Thoracic aorta (tissue), 2 donors: ENCODE data around the gene CFAP43. TPM values are rescaled to one million over a fixed set of nuclear protein-coding genes. Genes with fewer than 3 reads are reported as not detected.

Experiments used
- ATAC-seq: fragments of 150-250 bp; one replicate; pipeline ENCODE4 v1.8.0; 2017; ENCODE audit warnings: low read depth; ENCODE audit not compliant: insufficient number of reproducible peaks, low FRiP score
- DNase-seq: peaks from one replicate; pipeline ENCODE4 v3.0.0-alpha.2; 2020; ENCODE audit warnings: low spot score
- H3K27ac ChIP-seq, 2 donors: fragments of 200-600 bp; sonication (generic); 1 replicate in 1 of 2; 2 replicates in 1 of 2; pipeline ENCODE4 v1.5.1; 2016; ENCODE audit warnings: mild to moderate bottlenecking in 2 of 2, moderate library complexity in 2 of 2
- H3K27me3 ChIP-seq: fragments of 200-600 bp; sonication (generic); replicated peaks from 2 replicates; pipeline ENCODE4 v1.6.0; 2016; ENCODE audit warnings: mild to moderate bottlenecking; ENCODE audit not compliant: insufficient read depth
- H3K36me3 ChIP-seq: fragments of 200-600 bp; sonication (generic); one replicate; pipeline ENCODE4 v1.5.1; 2016
- H3K4me1 ChIP-seq, 2 donors: fragments of 200-600 bp; sonication (generic); 1 replicate in 1 of 2; 2 replicates in 1 of 2; pipeline versions ENCODE4 v1.5.1 to v1.6.0; 2016; ENCODE audit warnings: low read depth in 2 of 2, mild to moderate bottlenecking in 1 of 2; ENCODE audit not compliant: control insufficient read depth in 1 of 2
- H3K4me3 ChIP-seq: fragments of 200-600 bp; sonication (generic); 2 replicates; pipeline ENCODE4 v1.5.1; 2016; ENCODE audit warnings: mild to moderate bottlenecking
- H3K9me3 ChIP-seq: fragments of 200-600 bp; sonication (generic); 2 replicates; pipeline ENCODE4 v1.5.1; 2016
- CTCF ChIP-seq: fragments of 200-600 bp; sonication (generic); IDR thresholded peaks from one replicate; pipeline ENCODE4 v1.5.1; 2019; ENCODE audit warnings: antibody characterized with exemption
- total RNA-seq, 2 donors: library from RNA; depleted of rRNA; stranded (reverse); fragments of >200 nt; gene quantifications; one replicate each; pipeline versions ENCODE4 v1.1.0 to v1.2.3, GENCODE V29; 2016

CFAP43 gene
- total RNA-seq, 2 donors from 2014 or later: 0.85 TPM; not detected in 1

GRCh38 chr10:104084482-104085142 is 147.6 kb downstream of the CFAP43 start:
- no peak overlapping the region for H3K27ac ChIP-seq
- H3K9me3 ChIP-seq: no peaks in the 10 kb centered on the region
- no peaks in the 10 kb centered on the region for H3K27me3 ChIP-seq
- DNase-seq (no peak), ATAC-seq (no peak)
- no peak for TF ChIP-seq CTCF
- no peaks in the 10 kb centered on the region for H3K4me1 ChIP-seq
- H3K36me3 ChIP-seq: no peaks in the 10 kb centered on the region
- H3K4me3 ChIP-seq: no peak overlapping the region

- H3K36me3 ChIP-seq: no peaks in the 10 kb centered on the region
- H3K9me3 ChIP-seq: no peaks in the 10 kb centered on the region
- DNase-seq: no peak
- ATAC-seq: no peak
- H3K27me3 ChIP-seq: no peaks in the 10 kb centered on the region
- H3K4me3 ChIP-seq: no peak overlapping the region
- TF ChIP-seq CTCF: no peak
- no peaks in the 10 kb centered on the region for H3K4me1 ChIP-seq
- H3K27ac ChIP-seq: no peak overlapping the region
Observed at GRCh38 chr10:104081998-104082397, 150.2 kb downstream of the CFAP43 start.

GRCh38 chr10:104080762-104081161 is 151.4 kb downstream of the CFAP43 start:
- DNase-seq: no peak
- no peak overlapping the region for H3K27ac ChIP-seq
- no peak for TF ChIP-seq CTCF
- H3K9me3 ChIP-seq: no peaks in the 10 kb centered on the region
- no peaks in the 10 kb centered on the region for H3K27me3 ChIP-seq
- H3K36me3 ChIP-seq: no peaks in the 10 kb centered on the region
- no peak for ATAC-seq
- H3K4me1 ChIP-seq: no peaks in the 10 kb centered on the region
- no peak overlapping the region for H3K4me3 ChIP-seq

Other genes starting within 250 kb of the CFAP43 start
- under 1 TPM; 0.49 to 0.95 TPM for gene COL17A1, start 146.5 kb downstream of the CFAP43 start, total RNA-seq
- 1 to 10 TPM; 4.9 to 7.4 TPM for gene SFR1, start 110.2 kb downstream of the CFAP43 start, total RNA-seq
- 10 to 100 TPM; 68.5 to 96.4 TPM for gene GSTO1, start 22.5 kb upstream of the CFAP43 start, total RNA-seq
- gene GSTO2, start 36.8 kb upstream of the CFAP43 start, total RNA-seq: 1 to 10 TPM; 2.8 to 3.0 TPM
- 10 to 100 TPM; 55.6 to 59.2 TPM for gene ITPRIP, start 106.1 kb upstream of the CFAP43 start, total RNA-seq
- gene CFAP58, start 121.5 kb upstream of the CFAP43 start, total RNA-seq: under 1 TPM; 0.35 to 0.68 TPM